Measurements from ENCODE around the gene CALHM6.
"Not testable (repeated sequence)": the region's sequence is repeated elsewhere in the genome, so short reads cannot be mapped to it uniquely, and the experiment has no call there.

Gene CALHM6

GRCh38 chr6:116476002-116476678 lies 15.0 kb downstream of the CALHM6 start:
- DNase-seq (ENCODE audit: low spot score): no peak

- DNase-seq (ENCODE audit: low spot score): no peak
Observed at GRCh38 chr6:116482780-116483179, 21.6 kb downstream of the CALHM6 start.

DNA sequence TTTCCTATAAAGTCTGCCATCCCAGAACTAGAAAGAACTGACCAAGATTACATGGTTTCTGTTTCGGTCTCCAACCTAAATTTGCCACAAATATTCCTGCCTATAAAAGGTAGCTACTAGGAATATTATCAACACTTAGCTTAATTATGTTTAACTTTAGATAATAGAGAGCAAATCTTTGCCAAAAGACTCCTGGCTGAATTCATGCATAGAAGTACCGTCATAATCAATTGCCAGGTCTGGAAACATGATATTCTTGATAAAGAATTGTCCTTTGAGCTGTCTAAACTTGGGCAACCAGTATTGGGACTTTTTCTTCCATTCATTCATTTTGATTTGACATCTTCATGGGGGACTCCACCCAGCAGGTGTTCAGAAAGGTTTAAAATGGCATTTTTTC lies 22.4 kb downstream of the CALHM6 start:
- DNase-seq (ENCODE audit: low spot score): no peak

DNA sequence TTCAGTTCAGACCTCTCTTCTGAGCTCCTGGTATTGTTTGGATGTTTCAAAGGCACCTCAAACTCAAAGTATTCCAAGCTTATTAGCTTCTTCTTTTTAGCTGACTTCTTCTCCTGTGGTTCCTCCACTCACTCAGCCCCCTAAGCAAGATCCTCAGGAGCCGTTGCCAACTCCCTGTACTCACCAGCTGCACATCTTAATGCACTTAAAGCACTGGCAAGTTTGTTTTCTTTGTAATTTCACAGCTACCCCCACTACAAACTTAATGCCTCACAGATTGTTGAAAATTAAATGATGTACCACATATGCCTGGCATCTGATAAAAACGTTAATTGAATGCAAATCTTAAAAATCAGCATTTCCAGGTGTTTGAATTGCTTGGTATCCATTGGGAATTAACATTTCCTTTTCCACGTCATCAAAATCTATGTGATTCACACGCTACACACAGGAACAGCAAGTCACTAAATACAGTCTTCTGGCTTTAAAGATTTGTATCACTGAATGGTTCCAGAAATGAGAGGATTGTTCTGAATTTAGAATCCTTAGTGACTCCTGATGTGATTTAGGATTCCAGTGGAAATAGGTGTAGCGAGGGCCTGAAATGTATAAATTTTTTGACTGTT lies 24.5 kb downstream of the CALHM6 start:
- no peak for DNase-seq (ENCODE audit: low spot score)

DNA sequence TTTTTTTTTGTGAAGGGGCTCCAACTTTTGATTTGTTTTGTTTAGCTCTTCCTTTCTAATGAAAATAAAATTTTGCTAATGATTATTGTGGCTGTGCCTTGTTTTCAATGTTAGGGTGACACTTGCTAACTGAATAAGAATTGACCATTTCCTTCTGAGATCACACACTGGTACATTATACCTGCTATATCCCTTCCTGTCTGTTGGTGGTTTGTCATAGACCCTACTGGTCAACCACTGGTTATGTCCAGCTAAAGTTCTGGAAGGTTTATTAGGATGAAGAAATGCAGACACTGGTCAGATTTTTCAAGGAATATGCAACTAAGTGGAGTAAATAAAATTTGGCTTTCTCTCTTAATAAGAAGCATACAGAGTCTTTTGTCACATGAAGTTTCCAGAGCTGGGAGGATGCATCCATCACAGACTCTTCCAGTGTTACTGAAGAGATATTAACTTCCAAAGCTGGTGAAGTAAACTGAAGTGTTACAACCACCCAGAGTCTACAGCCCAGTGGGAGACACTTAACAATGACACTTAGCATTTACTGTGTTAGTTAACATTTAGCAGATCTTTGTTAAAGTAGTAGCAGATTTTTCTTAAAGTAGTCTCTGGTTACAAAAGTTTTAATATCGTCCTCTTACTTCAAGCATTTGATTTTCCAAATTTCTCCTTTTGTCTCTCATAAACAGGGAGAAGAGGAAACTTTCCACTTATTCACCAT lies 30.6 kb downstream of the CALHM6 start:
- no peak for DNase-seq (ENCODE audit: low spot score)

DNA sequence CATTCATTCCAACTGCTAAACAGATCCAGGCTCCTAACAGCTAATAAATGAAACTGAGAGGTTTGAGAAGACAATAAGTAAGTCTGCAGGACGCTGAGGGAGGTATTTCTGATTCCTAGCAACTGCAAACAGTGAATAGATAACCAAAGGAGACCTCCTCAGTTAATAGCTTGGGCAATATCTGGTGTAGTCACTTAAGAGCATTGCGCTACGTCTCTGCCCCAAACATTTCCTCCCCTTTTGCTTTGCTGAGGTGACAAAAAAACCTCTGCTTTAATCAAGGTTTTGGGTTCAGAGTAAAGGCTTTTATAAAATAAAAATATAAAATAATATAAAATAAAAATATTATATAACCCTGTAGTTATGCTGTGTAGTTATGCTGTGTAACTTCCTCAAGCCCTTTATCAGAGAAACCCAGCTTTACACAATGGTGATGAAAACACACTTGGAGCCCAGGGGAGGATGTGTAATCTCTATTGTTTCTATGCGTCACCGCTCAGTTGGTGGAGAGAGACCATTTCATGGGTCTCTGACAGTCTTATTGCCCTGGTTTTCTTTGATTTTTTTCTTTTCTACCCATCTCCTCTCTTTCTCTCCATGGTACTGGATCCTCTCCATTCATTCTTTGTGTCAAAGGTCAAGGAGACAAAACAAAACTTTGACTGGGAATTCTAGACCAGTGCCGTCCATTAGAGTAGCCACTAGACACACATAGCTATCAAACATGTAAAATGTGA lies 31.3 kb downstream of the CALHM6 start:
- no peak for DNase-seq (ENCODE audit: low spot score)

DNA sequence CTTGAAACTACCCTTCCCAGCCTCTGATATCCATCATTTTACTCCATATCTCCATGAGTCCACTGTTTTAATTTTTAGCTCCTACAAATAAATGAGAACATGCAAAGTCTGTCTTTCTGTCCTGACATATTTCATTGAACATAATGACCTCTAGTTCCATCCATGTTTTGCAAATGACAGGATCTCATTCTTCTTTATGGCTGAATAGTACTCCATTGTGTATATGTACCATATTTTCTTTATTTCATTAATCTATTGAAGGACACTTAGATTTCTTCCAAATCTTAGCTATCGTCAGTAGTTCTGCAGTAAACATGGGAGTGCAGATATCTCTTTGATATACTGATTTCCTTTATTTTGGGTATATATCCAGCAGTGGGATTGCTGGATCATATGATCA lies 34.0 kb downstream of the CALHM6 start:
- DNase-seq (ENCODE audit: low spot score): not testable (repeated sequence)

DNA sequence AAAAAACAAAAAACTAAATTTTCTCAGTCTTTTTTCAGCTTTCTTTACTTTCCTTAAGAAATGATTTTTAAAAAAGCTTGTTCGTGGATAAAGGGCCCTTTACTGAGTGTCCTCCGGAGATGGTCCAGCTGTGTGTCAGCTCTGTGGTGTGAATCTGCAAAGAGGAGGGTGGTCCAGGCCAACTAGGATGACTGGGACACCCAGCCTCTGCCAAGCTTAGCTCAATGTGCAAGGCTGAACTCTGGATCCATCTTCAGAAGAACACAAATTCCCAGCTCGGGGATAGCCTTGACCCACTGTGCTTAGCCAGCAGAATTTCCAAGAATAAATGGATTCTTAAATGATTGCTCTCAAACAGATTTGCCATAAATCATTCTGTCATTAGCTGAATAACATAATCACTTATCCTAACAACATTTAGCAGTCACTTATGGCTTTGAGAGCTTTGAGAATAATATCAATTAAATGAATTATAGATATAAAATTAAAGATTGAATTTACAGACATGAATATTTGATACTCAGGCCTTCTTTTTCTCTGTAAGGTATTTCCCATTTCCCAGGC lies 36.0 kb downstream of the CALHM6 start:
- DNase-seq (ENCODE audit: low spot score): no peak

- DNase-seq (ENCODE audit: low spot score): no peak
Observed at GRCh38 chr6:116500969-116501433, 39.8 kb downstream of the CALHM6 start.

DNA sequence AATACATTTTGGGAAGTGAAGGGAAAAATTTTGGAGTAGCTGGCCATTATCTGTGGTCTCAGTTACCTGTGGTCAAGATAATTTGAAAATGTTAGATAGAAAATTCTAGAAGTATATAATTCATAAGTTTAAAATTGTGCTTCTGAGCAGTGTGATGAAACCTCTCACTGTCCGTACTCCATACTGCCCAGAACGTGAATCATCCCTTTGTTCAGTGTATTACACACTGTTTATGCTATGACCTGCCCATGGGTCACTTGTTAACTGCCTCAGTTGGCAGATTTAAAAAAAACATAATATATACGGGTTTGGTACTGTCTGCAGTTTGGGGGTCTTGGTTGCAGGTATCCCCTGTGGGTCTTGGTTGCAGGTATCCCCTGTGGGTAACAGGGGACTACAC lies 46.1 kb downstream of the CALHM6 start:
- no peak for DNase-seq (ENCODE audit: low spot score)

DNA sequence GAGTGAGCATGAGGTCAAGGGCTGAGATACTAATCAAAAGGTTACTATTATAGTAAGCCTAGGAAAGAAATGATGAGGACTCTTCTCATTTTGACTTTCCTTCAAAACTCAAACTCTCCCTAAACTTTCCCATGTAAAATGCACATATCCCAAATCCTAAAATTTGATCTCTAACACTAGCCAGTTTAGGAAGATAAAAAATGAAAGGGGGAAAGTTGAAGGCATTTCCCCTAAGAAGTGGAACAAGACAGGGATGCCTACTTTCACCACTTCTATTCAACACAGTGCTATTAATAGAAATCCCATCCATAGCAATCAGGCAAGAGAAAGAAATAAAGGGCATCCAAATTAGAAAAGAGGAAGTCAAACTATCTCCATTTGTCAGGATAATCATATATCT lies 47.4 kb downstream of the CALHM6 start:
- DNase-seq (ENCODE audit: low spot score): no peak

GRCh38 chr6:116511424-116512110 lies 50.4 kb downstream of the CALHM6 start, which contains the start of gene CALHM5:
TSS of gene CALHM5 (plus strand) at chr6:116511639. CDS start at chr6:116511697, 58 bp downstream.
- no peak for DNase-seq (ENCODE audit: low spot score)

DNA sequence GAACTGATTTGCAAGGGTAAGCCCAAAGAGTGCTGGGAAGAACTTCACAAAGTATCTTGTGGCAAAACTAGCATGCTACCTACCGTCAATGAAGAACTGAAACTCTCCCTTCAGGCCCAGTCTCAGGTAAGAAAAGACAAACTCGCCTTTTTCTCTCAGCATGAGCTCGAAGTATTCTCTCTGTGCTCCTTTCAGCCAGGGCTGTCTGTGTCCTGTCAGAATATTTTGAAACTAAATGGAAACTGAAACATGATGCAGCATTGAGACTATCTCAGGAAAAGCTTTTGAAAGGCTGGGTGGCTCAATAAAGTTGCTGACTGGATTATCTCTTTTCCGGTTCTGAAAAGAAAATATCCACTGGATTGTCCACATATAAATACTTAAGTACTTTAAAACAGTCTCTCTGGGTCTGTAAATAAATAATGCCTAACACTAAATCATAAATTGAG lies 51.0 kb downstream of the CALHM6 start:
- DNase-seq (ENCODE audit: low spot score): no peak

DNA sequence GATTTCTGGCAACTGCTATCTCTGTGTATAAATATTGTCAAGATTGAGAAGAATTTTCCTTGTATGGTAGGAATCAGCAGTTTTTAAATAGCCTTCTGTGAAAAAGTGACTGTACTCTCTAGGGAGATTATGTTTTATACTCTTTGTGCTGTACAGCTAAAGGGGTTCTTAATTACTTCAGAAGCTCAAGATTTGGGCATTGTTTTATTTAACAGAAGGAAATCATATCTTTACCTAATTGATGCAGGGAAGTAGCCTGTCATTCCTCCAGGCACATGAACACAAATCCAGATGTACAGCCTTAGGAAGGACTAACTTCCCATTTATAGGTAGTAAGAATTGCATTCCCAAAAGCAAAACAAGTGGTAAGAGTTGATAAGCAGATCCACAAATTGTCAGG lies 51.6 kb downstream of the CALHM6 start:
- DNase-seq (ENCODE audit: low spot score): no peak
